T1000 (cell line): ENCODE results near the gene VPS26C.

ENCODE experiments used
- DNase-seq: peaks from one replicate; lab custom pipeline; 2025; ENCODE audit warnings: mixed read lengths; lab: John Stamatoyannopoulos, UW

VPS26C gene

GRCh38 chr21:37202221-37203110, 64.7 kb downstream of the VPS26C start:
- no peak for DNase-seq

- DNase-seq, result no peak
Measured at GRCh38 chr21:37200641-37201480, 66.3 kb downstream of the VPS26C start.

GRCh38 chr21:37199057-37199924, 67.8 kb downstream of the VPS26C start:
- DNase-seq, result peak; percentile 65

- no peak for DNase-seq
Measured at GRCh38 chr21:37197746-37198145, 69.4 kb downstream of the VPS26C start.

- DNase-seq, result no peak
Measured at GRCh38 chr21:37196847-37197246, 70.3 kb downstream of the VPS26C start.

GRCh38 chr21:37195610-37196009, 71.5 kb downstream of the VPS26C start:
- no peak for DNase-seq

- no peak for DNase-seq
Measured at GRCh38 chr21:37195059-37195458, 72.1 kb downstream of the VPS26C start.

GRCh38 chr21:37193676-37194075, 73.5 kb downstream of the VPS26C start:
- DNase-seq, result no peak

GRCh38 chr21:37193006-37193405, 74.1 kb downstream of the VPS26C start:
- no peak for DNase-seq

GRCh38 chr21:37192019-37192418, 75.1 kb downstream of the VPS26C start:
- no peak for DNase-seq

- no peak for DNase-seq
Measured at GRCh38 chr21:37188825-37189224, 78.3 kb downstream of the VPS26C start.

GRCh38 chr21:37186983-37187382, 80.2 kb downstream of the VPS26C start:
- no peak for DNase-seq

GRCh38 chr21:37184784-37185593, 82.1 kb downstream of the VPS26C start:
- DNase-seq, result no peak

GRCh38 chr21:37183749-37184148, 83.4 kb downstream of the VPS26C start:
- DNase-seq, result no peak

GRCh38 chr21:37182222-37182621, 84.9 kb downstream of the VPS26C start:
- no peak for DNase-seq

- no peak for DNase-seq
Measured at GRCh38 chr21:37181059-37181458, 86.1 kb downstream of the VPS26C start.

GRCh38 chr21:37176716-37177115, 90.4 kb downstream of the VPS26C start:
- DNase-seq, result no peak
